ENCODE data around the gene PZP. TPM values are rescaled to one million over a fixed set of nuclear protein-coding genes. Genes with fewer than 3 reads are reported as not detected.
A peak's percentile ranks its signal among the peaks of the same experiment; 100 is the strongest.

Gene PZP
- total and polyA plus RNA-seq, 2 of the 13 experiments (the other 11 are each of a cell fraction or from before 2014, with no cell fraction given) = 0.07 to 0.89 TPM

DNA sequence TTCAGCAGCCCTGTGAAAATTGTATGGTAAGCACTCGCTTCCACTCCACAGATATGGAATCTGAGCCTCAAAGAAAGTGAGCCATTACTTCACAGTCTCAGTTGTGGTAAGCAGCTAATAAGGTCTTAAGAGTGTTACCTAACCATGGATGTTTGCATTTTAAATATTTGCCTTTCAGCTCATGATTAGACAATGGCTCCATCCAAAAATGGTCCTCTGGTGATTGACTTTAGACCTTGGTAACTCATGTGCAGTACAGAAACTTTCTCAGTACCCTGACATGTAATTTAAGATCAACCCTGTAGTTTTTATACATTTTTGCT is 94.2 kb downstream of the PZP start (continued):
- no peak for TF ChIP-seq ZNF558 (CRISPR knock-in tag; IDR thresholded peaks at IDR 0.05; ENCODE audit: borderline replicate concordance)
- no peak for TF ChIP-seq ZNF629 (CRISPR knock-in tag; conservative IDR thresholded peaks at IDR 0.05)
- TF ChIP-seq, protein P1, sequence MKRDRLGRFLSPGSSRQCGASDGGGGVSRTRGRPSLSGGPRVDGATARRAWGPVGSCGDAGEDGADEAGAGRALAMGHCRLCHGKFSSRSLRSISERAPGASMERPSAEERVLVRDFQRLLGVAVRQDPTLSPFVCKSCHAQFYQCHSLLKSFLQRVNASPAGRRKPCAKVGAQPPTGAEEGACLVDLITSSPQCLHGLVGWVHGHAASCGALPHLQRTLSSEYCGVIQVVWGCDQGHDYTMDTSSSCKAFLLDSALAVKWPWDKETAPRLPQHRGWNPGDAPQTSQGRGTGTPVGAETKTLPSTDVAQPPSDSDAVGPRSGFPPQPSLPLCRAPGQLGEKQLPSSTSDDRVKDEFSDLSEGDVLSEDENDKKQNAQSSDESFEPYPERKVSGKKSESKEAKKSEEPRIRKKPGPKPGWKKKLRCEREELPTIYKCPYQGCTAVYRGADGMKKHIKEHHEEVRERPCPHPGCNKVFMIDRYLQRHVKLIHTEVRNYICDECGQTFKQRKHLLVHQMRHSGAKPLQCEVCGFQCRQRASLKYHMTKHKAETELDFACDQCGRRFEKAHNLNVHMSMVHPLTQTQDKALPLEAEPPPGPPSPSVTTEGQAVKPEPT (CRISPR knock-in tag; IDR thresholded peaks at IDR 0.05; ENCODE audit: low read depth) = no peak
- 0 out of 2 replicates have a peak, but pooled peaks have one; percentile 30 for TF ChIP-seq ZNF20 (CRISPR knock-in tag; IDR thresholded peaks at IDR 0.05)
- no peak for TF ChIP-seq ZNF713 (CRISPR knock-in tag; IDR thresholded peaks at IDR 0.05)
- TF ChIP-seq, protein P2, sequence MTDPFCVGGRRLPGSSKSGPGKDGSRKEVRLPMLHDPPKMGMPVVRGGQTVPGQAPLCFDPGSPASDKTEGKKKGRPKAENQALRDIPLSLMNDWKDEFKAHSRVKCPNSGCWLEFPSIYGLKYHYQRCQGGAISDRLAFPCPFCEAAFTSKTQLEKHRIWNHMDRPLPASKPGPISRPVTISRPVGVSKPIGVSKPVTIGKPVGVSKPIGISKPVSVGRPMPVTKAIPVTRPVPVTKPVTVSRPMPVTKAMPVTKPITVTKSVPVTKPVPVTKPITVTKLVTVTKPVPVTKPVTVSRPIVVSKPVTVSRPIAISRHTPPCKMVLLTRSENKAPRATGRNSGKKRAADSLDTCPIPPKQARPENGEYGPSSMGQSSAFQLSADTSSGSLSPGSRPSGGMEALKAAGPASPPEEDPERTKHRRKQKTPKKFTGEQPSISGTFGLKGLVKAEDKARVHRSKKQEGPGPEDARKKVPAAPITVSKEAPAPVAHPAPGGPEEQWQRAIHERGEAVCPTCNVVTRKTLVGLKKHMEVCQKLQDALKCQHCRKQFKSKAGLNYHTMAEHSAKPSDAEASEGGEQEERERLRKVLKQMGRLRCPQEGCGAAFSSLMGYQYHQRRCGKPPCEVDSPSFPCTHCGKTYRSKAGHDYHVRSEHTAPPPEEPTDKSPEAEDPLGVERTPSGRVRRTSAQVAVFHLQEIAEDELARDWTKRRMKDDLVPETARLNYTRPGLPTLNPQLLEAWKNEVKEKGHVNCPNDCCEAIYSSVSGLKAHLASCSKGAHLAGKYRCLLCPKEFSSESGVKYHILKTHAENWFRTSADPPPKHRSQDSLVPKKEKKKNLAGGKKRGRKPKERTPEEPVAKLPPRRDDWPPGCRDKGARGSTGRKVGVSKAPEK (CRISPR knock-in tag; IDR thresholded peaks at IDR 0.05; ENCODE audit: borderline replicate concordance) = no peak
- no peak for TF ChIP-seq ZSCAN21 (CRISPR knock-in tag; IDR thresholded peaks at IDR 0.05; ENCODE audit: borderline replicate concordance)
- peak; percentile 84 for TF ChIP-seq SRF (IDR thresholded peaks at IDR 0.05; ENCODE audit: low read depth, low read length)
- no peak for TF ChIP-seq IKZF4 (CRISPR knock-in tag; IDR thresholded peaks at IDR 0.05; ENCODE audit: borderline replicate concordance, low read depth, not compliant biosample characterization)
- no peak for TF ChIP-seq ZNF333 (CRISPR knock-in tag; IDR thresholded peaks at IDR 0.05; ENCODE audit: borderline replicate concordance)
- no peak for TF ChIP-seq SPEN (CRISPR knock-in tag; IDR thresholded peaks at IDR 0.05; ENCODE audit: low read depth)
- TF ChIP-seq CBFB (CRISPR knock-in tag; IDR thresholded peaks at IDR 0.05) = peak; percentile 73; the same call in 1 of the 2 replicates
- TF ChIP-seq, protein P3, sequence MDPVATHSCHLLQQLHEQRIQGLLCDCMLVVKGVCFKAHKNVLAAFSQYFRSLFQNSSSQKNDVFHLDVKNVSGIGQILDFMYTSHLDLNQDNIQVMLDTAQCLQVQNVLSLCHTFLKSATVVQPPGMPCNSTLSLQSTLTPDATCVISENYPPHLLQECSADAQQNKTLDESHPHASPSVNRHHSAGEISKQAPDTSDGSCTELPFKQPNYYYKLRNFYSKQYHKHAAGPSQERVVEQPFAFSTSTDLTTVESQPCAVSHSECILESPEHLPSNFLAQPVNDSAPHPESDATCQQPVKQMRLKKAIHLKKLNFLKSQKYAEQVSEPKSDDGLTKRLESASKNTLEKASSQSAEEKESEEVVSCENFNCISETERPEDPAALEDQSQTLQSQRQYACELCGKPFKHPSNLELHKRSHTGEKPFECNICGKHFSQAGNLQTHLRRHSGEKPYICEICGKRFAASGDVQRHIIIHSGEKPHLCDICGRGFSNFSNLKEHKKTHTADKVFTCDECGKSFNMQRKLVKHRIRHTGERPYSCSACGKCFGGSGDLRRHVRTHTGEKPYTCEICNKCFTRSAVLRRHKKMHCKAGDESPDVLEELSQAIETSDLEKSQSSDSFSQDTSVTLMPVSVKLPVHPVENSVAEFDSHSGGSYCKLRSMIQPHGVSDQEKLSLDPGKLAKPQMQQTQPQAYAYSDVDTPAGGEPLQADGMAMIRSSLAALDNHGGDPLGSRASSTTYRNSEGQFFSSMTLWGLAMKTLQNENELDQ (CRISPR knock-in tag; IDR thresholded peaks at IDR 0.05; ENCODE audit: borderline replicate concordance) = 0 out of 2 replicates have a peak, but pooled peaks have one; percentile 32
- TF ChIP-seq, protein P4, sequence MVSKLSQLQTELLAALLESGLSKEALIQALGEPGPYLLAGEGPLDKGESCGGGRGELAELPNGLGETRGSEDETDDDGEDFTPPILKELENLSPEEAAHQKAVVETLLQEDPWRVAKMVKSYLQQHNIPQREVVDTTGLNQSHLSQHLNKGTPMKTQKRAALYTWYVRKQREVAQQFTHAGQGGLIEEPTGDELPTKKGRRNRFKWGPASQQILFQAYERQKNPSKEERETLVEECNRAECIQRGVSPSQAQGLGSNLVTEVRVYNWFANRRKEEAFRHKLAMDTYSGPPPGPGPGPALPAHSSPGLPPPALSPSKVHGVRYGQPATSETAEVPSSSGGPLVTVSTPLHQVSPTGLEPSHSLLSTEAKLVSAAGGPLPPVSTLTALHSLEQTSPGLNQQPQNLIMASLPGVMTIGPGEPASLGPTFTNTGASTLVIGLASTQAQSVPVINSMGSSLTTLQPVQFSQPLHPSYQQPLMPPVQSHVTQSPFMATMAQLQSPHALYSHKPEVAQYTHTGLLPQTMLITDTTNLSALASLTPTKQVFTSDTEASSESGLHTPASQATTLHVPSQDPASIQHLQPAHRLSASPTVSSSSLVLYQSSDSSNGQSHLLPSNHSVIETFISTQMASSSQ (IDR thresholded peaks at IDR 0.05; ENCODE audit: low read depth) = peak; percentile 69
- TF ChIP-seq, protein P4 (CRISPR knock-in tag; IDR thresholded peaks at IDR 0.05; ENCODE audit: borderline replicate concordance) = peak; percentile 39; the same call in 1 of the 2 replicates
- TF ChIP-seq JUN (CRISPR knock-in tag; IDR thresholded peaks at IDR 0.05) = no peak
